ENCODE measurements around the gene LRMDA. TPM values are rescaled to one million over a fixed set of nuclear protein-coding genes. Genes with fewer than 3 reads are reported as not detected.

LRMDA gene
- total and polyA plus RNA-seq, 2 donors (not counting 3 experiments of a cell fraction or from before 2014, with no cell fraction given), result 9.7 to 18.0 TPM

GRCh38 chr10:75825661-75826060 lies 394.2 kb downstream of the LRMDA start:
- Histone ChIP-seq H3K27ac (ENCODE audit: insufficient read depth, low read depth, low read length) (no peak overlapping the region), H3K79me2 (ENCODE audit: control insufficient read depth, insufficient read depth, low read length) (no peaks in the 10 kb centered on the region), H3K9ac (replicated peaks; ENCODE audit: extremely low read depth, insufficient read depth, low read length) (no peak overlapping the region), H3K4me2 (ENCODE audit: insufficient read depth, low read length) (no peak overlapping the region), H2AFZ (ENCODE audit: low read depth, low read length) (no peak overlapping the region), H3K27me3 (ENCODE audit: control insufficient read depth in 2 of 2, insufficient read depth in 2 of 2, low read length in 2 of 2) (no peaks in the 10 kb centered on the region), H3K4me3 (replicated peaks in 1 of 3; ENCODE audit: insufficient read depth in 1 of 3, low read depth in 1 of 3, low read length in 3 of 3) (no peak overlapping the region), H3K36me3 (ENCODE audit: control insufficient read depth in 2 of 2, extremely low read depth in 1 of 2, insufficient read depth in 2 of 2, low read length in 2 of 2) (no peaks in the 10 kb centered on the region), H3K9me1 (replicated peaks; ENCODE audit: control insufficient read depth, extremely low read depth, insufficient read depth, low read length) (no peaks in the 10 kb centered on the region), H3K4me1 (ENCODE audit: control insufficient read depth, extremely low read depth, insufficient read depth, low read length) (no peaks in the 10 kb centered on the region), H3K9me3 (replicated peaks; ENCODE audit: control insufficient read depth, insufficient read depth, low read length) (no peaks in the 10 kb centered on the region), H4K20me1 (replicated peaks; ENCODE audit: control insufficient read depth, extremely low read depth, insufficient read depth, low read length) (no peaks in the 10 kb centered on the region)
- DNase-seq (ENCODE audit: low read depth, low spot score) (no peak), FAIRE-seq (no peak)
- BruUV-seq (replicated peaks), result no TSS peak
- intact Hi-C loops (cut with micrococcal nuclease) (no loop called here), dilution Hi-C loops (cut with MboI; ENCODE audit: extremely low pct_ligation_motif_present, low sequenced_read_pairs) (no loop called here)
- TF ChIP-seq POLR2AphosphoS5 (IDR thresholded peaks at IDR 0.05; ENCODE audit: insufficient read depth, low read depth, low read length) (no peak), MYC (IDR thresholded peaks at IDR 0.05; ENCODE audit: low read depth, low read length) (no peak), JUN (IDR thresholded peaks at IDR 0.05; ENCODE audit: borderline replicate concordance, insufficient read depth, insufficient read length, low read depth) (no peak), POLR2A (IDR thresholded peaks at IDR 0.05; ENCODE audit: low read depth, low read length) (no peak), MAX (IDR thresholded peaks at IDR 0.05; ENCODE audit: insufficient read depth, insufficient read length) (no peak)
- POLR2A ChIA-PET, result no interaction called here
- CTCF ChIA-PET, result no interaction called here

- ChIA-PET CTCF (no interaction called here), POLR2A (no interaction called here)
- intact Hi-C loops (cut with micrococcal nuclease) (no loop called here), dilution Hi-C loops (cut with MboI; ENCODE audit: extremely low pct_ligation_motif_present, low sequenced_read_pairs) (no loop called here)
- Histone ChIP-seq H3K27ac (ENCODE audit: insufficient read depth, low read depth, low read length) (no peak overlapping the region), H2AFZ (ENCODE audit: low read depth, low read length) (no peak overlapping the region), H3K9me3 (replicated peaks; ENCODE audit: control insufficient read depth, insufficient read depth, low read length) (no peaks in the 10 kb centered on the region), H3K27me3 (ENCODE audit: control insufficient read depth in 2 of 2, insufficient read depth in 2 of 2, low read length in 2 of 2) (no peaks in the 10 kb centered on the region), H3K4me2 (ENCODE audit: insufficient read depth, low read length) (no peak overlapping the region), H3K9ac (replicated peaks; ENCODE audit: extremely low read depth, insufficient read depth, low read length) (no peak overlapping the region), H3K79me2 (ENCODE audit: control insufficient read depth, insufficient read depth, low read length) (no peaks in the 10 kb centered on the region), H4K20me1 (replicated peaks; ENCODE audit: control insufficient read depth, extremely low read depth, insufficient read depth, low read length) (no peaks in the 10 kb centered on the region), H3K4me3 (replicated peaks in 1 of 3; ENCODE audit: insufficient read depth in 1 of 3, low read depth in 1 of 3, low read length in 3 of 3) (no peak overlapping the region), H3K4me1 (ENCODE audit: control insufficient read depth, extremely low read depth, insufficient read depth, low read length) (no peaks in the 10 kb centered on the region), H3K36me3 (ENCODE audit: control insufficient read depth in 2 of 2, extremely low read depth in 1 of 2, insufficient read depth in 2 of 2, low read length in 2 of 2) (no peaks in the 10 kb centered on the region), H3K9me1 (replicated peaks; ENCODE audit: control insufficient read depth, extremely low read depth, insufficient read depth, low read length) (no peaks in the 10 kb centered on the region)
- no TSS peak for BruUV-seq (replicated peaks)
- TF ChIP-seq POLR2A (IDR thresholded peaks at IDR 0.05; ENCODE audit: low read depth, low read length), result no peak
- TF ChIP-seq MYC (IDR thresholded peaks at IDR 0.05; ENCODE audit: low read depth, low read length), result no peak
- no peak for TF ChIP-seq CTCF (IDR thresholded peaks at IDR 0.05; ENCODE audit: extremely low read depth in 1 of 2, insufficient read depth in 1 of 2, low read depth in 1 of 2, low read length in 2 of 2)
- TF ChIP-seq GATA2 (IDR thresholded peaks at IDR 0.05; ENCODE audit: insufficient read depth, insufficient read length, low read depth, low read length), result no peak
- no peak for TF ChIP-seq FOS (IDR thresholded peaks at IDR 0.05; ENCODE audit: borderline replicate concordance, insufficient read depth, low read length)
- TF ChIP-seq MAX (IDR thresholded peaks at IDR 0.05; ENCODE audit: insufficient read depth, insufficient read length), result no peak
- TF ChIP-seq JUN (IDR thresholded peaks at IDR 0.05; ENCODE audit: borderline replicate concordance, insufficient read depth, insufficient read length, low read depth), result no peak
- no peak for TF ChIP-seq POLR2AphosphoS5 (IDR thresholded peaks at IDR 0.05; ENCODE audit: insufficient read depth, low read depth, low read length)
- no peak for TF ChIP-seq EZH2 (IDR thresholded peaks at IDR 0.05; ENCODE audit: borderline replicate concordance, low read depth, low read length, severe bottlenecking)
- FAIRE-seq, result no peak
- DNase-seq (ENCODE audit: low read depth, low spot score), result no peak
Measured at GRCh38 chr10:75826846-75827245, 395.4 kb downstream of the LRMDA start.
